Measurements from ENCODE around the gene TK1.

Gene TK1

GRCh38 chr17:78127888-78128550 lies 58.8 kb downstream of the TK1 start:
- peak; percentile 10 for DNase-seq (ENCODE audit: low read depth)
- Histone ChIP-seq H3K36me3 (ENCODE audit: control insufficient read depth, insufficient read depth, low read length, severe bottlenecking) (no peaks in the 10 kb centered on the region), H3K9ac (ENCODE audit: low read length) (peak overlapping the region; percentile 58), H3K27me3 (replicated peaks; ENCODE audit: control insufficient read depth, insufficient read depth, low read length) (peaks cover 20% of the 10 kb centered on the region), H3K9me3 (ENCODE audit: control insufficient read depth, low read length) (no peaks in the 10 kb centered on the region), H3K4me3 (ENCODE audit: low read length) (peak overlapping the region; percentile 63), H3K4me1 (ENCODE audit: control insufficient read depth, insufficient read depth, low read length) (peaks cover 12% of the 10 kb centered on the region)

DNA sequence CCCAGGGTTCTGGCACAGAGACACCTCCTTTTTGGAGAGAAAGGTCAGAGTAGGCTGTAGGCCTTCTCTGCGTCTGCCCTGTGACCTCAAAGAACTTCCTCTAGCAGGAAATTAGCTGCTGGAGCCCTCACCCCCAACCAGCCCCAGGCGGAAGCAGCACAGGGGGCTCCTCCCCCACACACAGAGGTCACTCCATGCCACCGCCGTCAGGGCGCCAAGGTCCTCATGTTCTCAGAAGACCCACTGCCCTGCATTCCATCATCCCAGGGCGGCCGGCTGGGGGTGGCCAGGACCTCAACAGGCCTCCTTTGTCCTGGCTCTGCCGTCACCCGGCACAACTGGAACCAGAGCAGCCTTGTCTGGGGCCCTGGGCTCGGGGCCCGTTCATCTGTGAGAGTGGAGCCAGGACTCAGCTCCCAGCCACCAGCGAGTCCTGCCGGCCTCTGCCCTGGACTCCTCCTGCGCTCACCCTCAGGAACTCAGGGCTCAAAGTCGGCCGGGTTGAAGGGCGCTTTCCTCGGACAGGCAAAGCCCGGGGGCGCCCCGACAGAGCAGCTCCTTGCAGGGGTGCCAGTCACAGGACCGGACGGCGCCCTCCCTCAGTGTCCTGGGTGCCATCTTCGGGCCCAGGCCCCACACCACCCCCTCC lies 59.5 kb downstream of the TK1 start:
- Histone ChIP-seq H3K9me3 (ENCODE audit: control insufficient read depth, low read length) (no peaks in the 10 kb centered on the region), H3K4me1 (ENCODE audit: control insufficient read depth, insufficient read depth, low read length) (peaks cover 12% of the 10 kb centered on the region), H3K9ac (ENCODE audit: low read length) (peak overlapping the region; percentile 58), H3K27me3 (replicated peaks; ENCODE audit: control insufficient read depth, insufficient read depth, low read length) (peaks cover 20% of the 10 kb centered on the region), H3K36me3 (ENCODE audit: control insufficient read depth, insufficient read depth, low read length, severe bottlenecking) (no peaks in the 10 kb centered on the region), H3K4me3 (ENCODE audit: low read length) (peak overlapping the region; percentile 63)
- DNase-seq (ENCODE audit: low read depth): no peak

GRCh38 chr17:78126895-78127238 lies 60.0 kb downstream of the TK1 start:
- H3K9ac ChIP-seq (ENCODE audit: low read length): peak overlapping the region; percentile 58
- peaks cover 20% of the 10 kb centered on the region for H3K27me3 ChIP-seq (replicated peaks; ENCODE audit: control insufficient read depth, insufficient read depth, low read length)
- no peaks in the 10 kb centered on the region for H3K36me3 ChIP-seq (ENCODE audit: control insufficient read depth, insufficient read depth, low read length, severe bottlenecking)
- no peak for DNase-seq (ENCODE audit: low read depth)
- no peaks in the 10 kb centered on the region for H3K9me3 ChIP-seq (ENCODE audit: control insufficient read depth, low read length)
- peaks cover 12% of the 10 kb centered on the region for H3K4me1 ChIP-seq (ENCODE audit: control insufficient read depth, insufficient read depth, low read length)
- H3K4me3 ChIP-seq (ENCODE audit: low read length): no peak overlapping the region

- Histone ChIP-seq H3K9me3 (ENCODE audit: control insufficient read depth, low read length) (no peaks in the 10 kb centered on the region), H3K4me3 (ENCODE audit: low read length) (no peak overlapping the region), H3K9ac (ENCODE audit: low read length) (no peak overlapping the region), H3K36me3 (ENCODE audit: control insufficient read depth, insufficient read depth, low read length, severe bottlenecking) (no peaks in the 10 kb centered on the region), H3K4me1 (ENCODE audit: control insufficient read depth, insufficient read depth, low read length) (peaks cover 12% of the 10 kb centered on the region), H3K27me3 (replicated peaks; ENCODE audit: control insufficient read depth, insufficient read depth, low read length) (peaks cover 20% of the 10 kb centered on the region)
- no peak for DNase-seq (ENCODE audit: low read depth)
Measured at GRCh38 chr17:78125976-78126894, 60.6 kb downstream of the TK1 start.

DNA sequence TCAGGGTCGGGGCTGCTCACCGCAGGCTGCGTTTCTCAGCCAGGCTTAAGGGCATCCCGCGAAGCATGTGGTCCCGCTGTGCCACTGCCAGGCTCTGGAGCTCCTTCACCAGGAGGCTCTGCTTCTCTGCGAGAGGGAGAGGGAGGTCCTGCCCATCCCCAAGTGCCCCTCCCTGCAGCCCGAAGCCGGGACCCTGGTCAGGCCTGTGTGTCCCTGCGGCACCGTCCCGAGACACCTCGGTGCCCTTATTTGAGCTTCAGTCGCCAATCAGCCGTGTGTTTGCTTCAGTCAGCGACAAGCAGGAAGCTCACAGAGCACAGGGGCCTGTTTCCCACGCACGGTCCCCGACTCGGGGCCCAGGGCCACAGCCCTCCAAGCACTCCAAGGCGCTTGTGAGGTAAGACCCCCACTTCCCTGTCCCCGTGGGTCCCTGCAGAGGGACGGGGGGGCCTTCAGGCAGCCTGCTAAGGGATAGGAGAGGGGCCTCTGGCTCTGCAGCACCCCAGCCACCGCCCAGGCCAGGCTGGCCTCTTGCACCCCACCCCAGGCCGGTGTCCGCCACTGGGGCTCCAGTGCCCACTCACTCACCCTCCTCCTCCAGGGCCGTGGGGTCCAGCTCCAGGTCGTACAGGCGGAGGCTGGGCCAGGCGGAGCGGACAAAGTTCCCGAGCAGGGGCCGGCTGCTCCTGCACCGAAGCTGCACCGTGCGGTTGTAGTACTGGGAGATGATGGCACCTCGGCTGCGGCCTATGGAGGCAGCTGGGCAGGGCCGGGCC lies 61.5 kb downstream of the TK1 start:
- Histone ChIP-seq H3K36me3 (ENCODE audit: control insufficient read depth, insufficient read depth, low read length, severe bottlenecking) (no peaks in the 10 kb centered on the region), H3K9ac (ENCODE audit: low read length) (no peak overlapping the region), H3K4me3 (ENCODE audit: low read length) (no peak overlapping the region), H3K9me3 (ENCODE audit: control insufficient read depth, low read length) (no peaks in the 10 kb centered on the region), H3K27me3 (replicated peaks; ENCODE audit: control insufficient read depth, insufficient read depth, low read length) (peaks cover 12% of the 10 kb centered on the region), H3K4me1 (ENCODE audit: control insufficient read depth, insufficient read depth, low read length) (peaks cover 12% of the 10 kb centered on the region)
- DNase-seq (ENCODE audit: low read depth): no peak

GRCh38 chr17:78124836-78125137 lies 62.1 kb downstream of the TK1 start:
- H3K36me3 ChIP-seq (ENCODE audit: control insufficient read depth, insufficient read depth, low read length, severe bottlenecking): no peaks in the 10 kb centered on the region
- H3K9me3 ChIP-seq (ENCODE audit: control insufficient read depth, low read length): no peaks in the 10 kb centered on the region
- peaks cover 12% of the 10 kb centered on the region for H3K4me1 ChIP-seq (ENCODE audit: control insufficient read depth, insufficient read depth, low read length)
- H3K4me3 ChIP-seq (ENCODE audit: low read length): no peak overlapping the region
- no peak overlapping the region for H3K9ac ChIP-seq (ENCODE audit: low read length)
- no peak for DNase-seq (ENCODE audit: low read depth)
- peaks cover 8% of the 10 kb centered on the region for H3K27me3 ChIP-seq (replicated peaks; ENCODE audit: control insufficient read depth, insufficient read depth, low read length)

Data from adipocyte (in vitro differentiated cells).